Central memory CD8-positive, alpha-beta T cell (primary cell): ENCODE measurements around the gene C1QTNF2.

Experiments
- ATAC-seq: fragments of 150-1000 bp; cut with Tn5 transposase; replicated peaks from 2 replicates; pipeline ENCODE4 v1.10.0; 2022; ENCODE audit warnings: mild to moderate bottlenecking, moderate FRiP score, moderate number of reproducible peaks; ENCODE audit not compliant: poor library complexity, severe bottlenecking; ENCODE audit errors: extremely low read depth
- DNase-seq, 2 donors: peaks; one replicate each; pipeline ENCODE4 v3.0.0; 2021; ENCODE audit warnings: low spot score in 2 of 2
- H3K27ac Mint-ChIP-seq: one replicate; pipeline ENCODE4 v1.8.0; 2022; ENCODE audit warnings: low read depth, mild to moderate bottlenecking, moderate library complexity, mixed read lengths
- H3K27me3 Mint-ChIP-seq: one replicate; pipeline ENCODE4 v1.8.0; 2022; ENCODE audit warnings: mixed read lengths
- H3K36me3 Mint-ChIP-seq: one replicate; pipeline ENCODE4 v1.8.0; 2022; ENCODE audit warnings: mild to moderate bottlenecking, moderate library complexity, mixed read lengths; ENCODE audit not compliant: insufficient read depth
- H3K4me1 Mint-ChIP-seq: one replicate; pipeline ENCODE4 v1.8.0; 2022; ENCODE audit warnings: mixed read lengths
- H3K4me3 Mint-ChIP-seq: one replicate; pipeline ENCODE4 v1.8.0; 2022; ENCODE audit warnings: mild to moderate bottlenecking, moderate library complexity, mixed read lengths
- H3K9me3 Mint-ChIP-seq: one replicate; pipeline ENCODE4 v1.8.0; 2022; ENCODE audit warnings: mixed read lengths

The C1QTNF2 gene, protein sequence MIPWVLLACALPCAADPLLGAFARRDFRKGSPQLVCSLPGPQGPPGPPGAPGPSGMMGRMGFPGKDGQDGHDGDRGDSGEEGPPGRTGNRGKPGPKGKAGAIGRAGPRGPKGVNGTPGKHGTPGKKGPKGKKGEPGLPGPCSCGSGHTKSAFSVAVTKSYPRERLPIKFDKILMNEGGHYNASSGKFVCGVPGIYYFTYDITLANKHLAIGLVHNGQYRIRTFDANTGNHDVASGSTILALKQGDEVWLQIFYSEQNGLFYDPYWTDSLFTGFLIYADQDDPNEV

DNA sequence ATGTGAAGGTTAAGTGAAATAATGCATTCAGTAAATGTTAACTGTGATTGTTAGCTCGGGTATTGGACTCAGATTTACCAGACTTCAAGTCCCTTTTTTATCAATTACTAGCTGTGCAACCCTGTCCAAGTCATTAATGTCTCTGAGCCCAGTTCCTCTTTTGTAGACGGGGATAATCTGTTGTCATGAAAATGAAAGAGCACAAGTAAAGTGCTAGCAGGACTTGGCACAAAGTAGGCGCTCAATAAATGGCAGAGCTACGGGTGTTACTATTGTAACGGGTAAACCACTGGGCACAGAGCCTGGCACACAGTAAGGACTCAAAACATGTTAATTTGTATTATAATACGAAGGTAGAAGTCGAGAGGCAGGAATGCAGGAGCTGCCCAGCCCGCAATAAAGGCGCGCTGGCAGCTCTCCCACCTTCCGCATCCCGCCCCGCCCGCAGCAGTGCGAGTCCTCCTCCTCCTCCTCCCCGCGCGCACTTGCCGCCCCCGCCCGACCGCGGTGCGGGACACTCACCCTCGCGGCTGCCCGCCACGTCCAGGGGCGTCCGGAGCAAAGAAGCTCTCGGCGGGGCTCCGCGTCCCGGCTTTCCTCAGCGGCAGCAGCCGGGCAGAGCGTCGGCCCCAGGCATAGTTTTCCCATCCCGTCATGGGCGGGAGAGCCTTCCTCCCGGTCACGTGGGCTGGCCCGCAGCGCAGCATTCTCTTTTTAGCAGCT is at the start of gene C1QTNF2:
C1QTNF2 (minus strand) TSS at position 637 of the 723 bp plus-strand sequence. CDS start 15,615 bp downstream, outside the sequence.
- H3K9me3 Mint-ChIP-seq, result no peaks in the 10 kb centered on the region
- peak within 1 kb of the TSS; percentile 43 for H3K4me3 Mint-ChIP-seq
- peaks cover 10% of the 10 kb centered on the region for H3K4me1 Mint-ChIP-seq
- ATAC-seq (no peak), DNase-seq (no peak)
- H3K36me3 Mint-ChIP-seq, result no peaks in the 10 kb centered on the region
- peaks cover 87% of the 10 kb centered on the region for H3K27me3 Mint-ChIP-seq
- no peak within 1 kb of the TSS for H3K27ac Mint-ChIP-seq

DNA sequence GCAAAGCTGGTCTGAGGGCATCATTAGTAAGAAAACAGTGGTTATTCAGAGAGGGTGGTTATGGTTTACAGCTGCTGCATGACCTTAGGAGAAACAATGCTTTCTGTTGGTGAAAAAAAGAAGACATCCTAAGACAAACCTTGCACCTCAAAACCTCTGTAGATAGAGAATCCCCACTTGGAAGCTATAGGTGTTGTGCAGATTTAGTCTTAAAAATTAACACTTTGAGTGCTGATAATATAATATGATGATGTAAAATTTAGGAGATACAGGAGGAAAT is 49.8 kb upstream of the C1QTNF2 start:
- peaks cover 84% of the 10 kb centered on the region for H3K4me1 Mint-ChIP-seq
- H3K4me3 Mint-ChIP-seq, result peak overlapping the region; percentile 97
- DNase-seq (no peak), ATAC-seq (no peak)
- no peaks in the 10 kb centered on the region for H3K9me3 Mint-ChIP-seq
- H3K27ac Mint-ChIP-seq, result peak overlapping the region; percentile 99
- H3K36me3 Mint-ChIP-seq, result peaks cover 19% of the 10 kb centered on the region
- no peaks in the 10 kb centered on the region for H3K27me3 Mint-ChIP-seq

DNA sequence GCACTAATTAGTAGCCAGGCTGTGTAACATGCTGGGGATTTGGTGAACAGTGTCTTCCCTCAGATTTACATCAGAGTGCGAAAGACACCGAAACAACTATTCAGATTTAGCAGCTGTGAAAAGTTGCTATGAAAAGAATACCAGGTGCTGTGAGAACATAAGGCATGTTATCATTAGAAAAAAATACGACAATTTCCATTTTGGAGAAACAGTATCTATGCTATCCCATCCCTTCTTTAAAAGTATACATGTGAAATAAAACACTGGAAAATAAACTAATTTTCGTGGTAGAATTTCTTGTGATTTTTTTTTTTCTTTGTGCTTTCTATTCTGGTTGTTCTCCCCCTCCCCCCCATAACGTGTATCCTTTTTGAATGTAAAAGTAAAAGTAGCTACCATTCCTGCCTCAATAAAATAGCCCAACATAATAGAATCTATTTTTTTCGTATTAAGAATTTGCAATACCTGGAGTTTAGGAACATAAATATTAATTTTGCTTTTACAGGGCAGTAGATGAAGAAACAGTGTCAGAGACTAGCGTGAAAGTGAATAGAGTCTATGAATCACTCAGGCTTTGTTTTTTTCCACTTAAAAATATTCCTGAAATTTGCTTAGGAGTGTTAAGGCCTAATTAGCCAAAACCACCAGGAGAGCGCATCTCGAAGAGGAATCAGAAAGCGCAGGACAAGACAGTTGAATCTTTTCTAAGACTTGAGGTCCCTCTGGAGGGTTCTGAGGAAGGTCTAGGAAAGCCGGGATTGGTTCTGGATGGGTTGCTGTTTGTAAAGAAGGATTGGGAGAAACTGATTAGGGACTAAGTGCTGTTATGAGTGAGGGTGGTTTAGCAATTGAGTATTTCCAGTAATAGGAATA is 49.3 kb upstream of the C1QTNF2 start:
- no peak for DNase-seq
- H3K27me3 Mint-ChIP-seq, result no peaks in the 10 kb centered on the region
- H3K9me3 Mint-ChIP-seq, result no peaks in the 10 kb centered on the region
- peak overlapping the region; percentile 99 for H3K27ac Mint-ChIP-seq
- no peak for ATAC-seq
- H3K4me1 Mint-ChIP-seq, result peaks cover 82% of the 10 kb centered on the region
- H3K4me3 Mint-ChIP-seq, result peak overlapping the region; percentile 97
- H3K36me3 Mint-ChIP-seq, result peaks cover 21% of the 10 kb centered on the region

DNA sequence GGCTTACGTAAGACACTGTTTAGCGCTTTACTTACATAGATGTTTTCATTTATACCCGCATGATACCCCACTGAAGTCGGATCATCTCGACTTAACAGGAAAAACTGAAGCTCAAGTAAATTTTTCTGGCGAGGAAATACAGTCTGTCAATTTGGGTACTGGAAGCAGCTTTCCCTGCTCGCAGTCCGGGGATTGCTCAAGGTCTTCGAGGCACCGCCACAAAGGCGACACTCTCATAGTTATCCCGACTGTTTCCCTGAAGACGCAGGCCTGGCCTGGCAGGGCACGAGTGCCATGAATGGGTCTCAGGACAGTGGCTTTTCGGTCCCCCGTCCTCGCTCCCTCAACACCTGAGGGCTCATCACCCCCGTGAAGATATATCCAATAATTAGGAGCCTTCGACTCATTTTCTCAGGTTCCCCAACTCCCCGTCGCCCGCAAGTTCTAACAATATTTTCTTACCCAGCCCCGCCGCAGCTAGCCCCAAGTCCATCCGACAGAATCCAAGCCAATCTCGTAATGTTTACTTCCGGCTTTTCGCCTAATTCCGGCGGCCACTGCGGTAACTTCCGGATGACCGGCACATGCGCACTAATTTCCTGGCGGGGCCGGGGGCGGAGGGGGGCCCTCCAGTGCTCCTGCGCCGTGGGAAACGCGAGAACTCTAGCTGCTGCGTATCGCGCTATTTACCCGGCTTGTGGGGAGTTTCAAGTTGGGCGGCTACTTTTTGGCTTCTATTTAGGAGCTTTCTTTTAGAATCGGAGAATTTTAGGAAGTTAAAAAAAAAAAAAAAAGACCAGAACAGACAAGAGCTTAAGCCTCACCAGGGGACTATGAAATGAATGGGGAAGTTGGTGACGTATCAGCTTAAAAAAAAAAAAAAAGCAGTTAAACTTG is 48.4 kb upstream of the C1QTNF2 start, which contains the start of gene SLU7:
SLU7 (minus strand) TSS at position 521 of the 897 bp plus-strand sequence. CDS start 3,787 bp downstream, outside the sequence.
- peak; percentile 80 for ATAC-seq
- Mint-ChIP-seq H3K36me3 (peaks cover 27% of the 10 kb centered on the region), H3K9me3 (no peaks in the 10 kb centered on the region), H3K27me3 (no peaks in the 10 kb centered on the region), H3K4me1 (peaks cover 73% of the 10 kb centered on the region), H3K27ac (peak within 1 kb of the TSS; percentile 99), H3K4me3 (peak within 1 kb of the TSS; percentile 97)
- peak; percentile 89 to 90 for DNase-seq

DNA sequence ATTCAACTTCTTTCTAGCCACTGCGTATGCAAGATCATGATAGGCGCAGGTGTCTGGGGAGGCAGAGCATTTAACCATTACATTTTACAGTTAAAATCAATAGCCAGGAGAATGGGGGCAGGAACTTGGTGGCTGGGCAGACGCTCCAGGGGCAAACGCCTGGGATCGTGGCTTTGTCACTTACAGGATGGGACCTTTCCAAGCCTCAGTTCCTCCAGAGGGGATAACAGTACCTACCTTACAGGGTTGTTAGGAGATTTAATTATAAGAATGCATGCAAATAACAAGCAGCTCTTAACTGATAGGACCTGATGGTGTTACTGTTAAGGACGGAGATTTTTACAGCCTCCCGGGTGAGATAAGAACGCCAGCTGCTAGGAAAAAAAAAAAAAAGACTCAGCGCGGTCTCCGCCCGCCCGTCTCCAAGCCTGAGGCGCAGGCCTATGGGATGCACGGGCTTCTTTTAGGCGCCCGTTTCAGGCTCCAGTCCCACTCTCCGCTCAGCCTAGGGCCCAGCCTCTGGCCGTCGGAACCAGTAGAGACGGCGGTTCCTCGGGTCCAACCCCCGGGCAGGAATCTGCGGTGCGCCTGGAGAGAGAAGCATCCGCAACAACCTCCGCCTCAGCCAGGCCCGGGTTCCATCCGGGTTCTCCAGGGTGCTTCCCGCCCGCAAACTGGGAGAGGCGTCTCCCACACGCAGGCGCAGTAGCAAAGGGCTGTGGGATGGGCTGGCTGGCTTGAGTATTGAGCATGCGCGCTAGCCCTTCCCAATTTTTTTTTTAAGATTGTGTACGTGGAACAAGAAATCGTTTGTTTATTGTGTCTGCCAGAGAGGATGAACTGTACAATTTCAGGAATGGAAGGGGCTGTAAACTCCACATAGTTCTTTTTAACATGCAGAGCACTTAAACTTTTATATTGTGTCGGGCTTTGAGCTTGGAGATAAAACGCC is 29.3 kb upstream of the C1QTNF2 start, which contains the start of gene FAM200C:
FAM200C (minus strand) TSS at position 653 of the 952 bp plus-strand sequence. CDS start 4,564 bp downstream, outside the sequence.
- Mint-ChIP-seq H3K27me3 (no peaks in the 10 kb centered on the region), H3K4me3 (peak within 1 kb of the TSS; percentile 92)
- peak; percentile 21 to 26 for DNase-seq

DNA sequence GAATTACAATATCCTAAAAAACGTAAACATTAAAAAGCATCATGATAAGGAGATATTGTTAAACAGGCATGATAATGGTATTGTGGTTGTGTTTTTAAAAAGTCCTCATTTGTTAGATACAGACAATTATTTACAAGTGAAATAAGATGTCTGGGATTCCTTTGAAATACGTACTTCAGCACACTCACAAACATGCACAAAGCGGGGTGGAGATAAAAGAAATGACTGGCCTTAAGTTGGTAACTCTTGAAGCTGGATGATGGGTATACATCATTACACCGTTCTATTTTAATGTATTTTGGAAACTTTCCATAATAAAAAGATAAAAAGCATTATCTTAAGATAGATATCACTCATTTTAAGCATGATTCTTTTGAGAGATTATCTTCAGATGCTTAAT is 28.4 kb upstream of the C1QTNF2 start:
- no peak for DNase-seq
- Mint-ChIP-seq H3K4me3 (peak overlapping the region; percentile 92), H3K4me1 (peaks cover 23% of the 10 kb centered on the region), H3K27ac (no peak overlapping the region), H3K27me3 (no peaks in the 10 kb centered on the region), H3K9me3 (no peaks in the 10 kb centered on the region), H3K36me3 (peaks cover 23% of the 10 kb centered on the region)
- no peak for ATAC-seq

More for the DNA sequence above, 29.3 kb upstream of the C1QTNF2 start, which contains the start of gene FAM200C:
- Mint-ChIP-seq H3K36me3 (peaks cover 31% of the 10 kb centered on the region), H3K27ac (peak within 1 kb of the TSS; percentile 85), H3K4me1 (peaks cover 23% of the 10 kb centered on the region), H3K9me3 (no peaks in the 10 kb centered on the region)
- ATAC-seq, result peak; percentile 70

DNA sequence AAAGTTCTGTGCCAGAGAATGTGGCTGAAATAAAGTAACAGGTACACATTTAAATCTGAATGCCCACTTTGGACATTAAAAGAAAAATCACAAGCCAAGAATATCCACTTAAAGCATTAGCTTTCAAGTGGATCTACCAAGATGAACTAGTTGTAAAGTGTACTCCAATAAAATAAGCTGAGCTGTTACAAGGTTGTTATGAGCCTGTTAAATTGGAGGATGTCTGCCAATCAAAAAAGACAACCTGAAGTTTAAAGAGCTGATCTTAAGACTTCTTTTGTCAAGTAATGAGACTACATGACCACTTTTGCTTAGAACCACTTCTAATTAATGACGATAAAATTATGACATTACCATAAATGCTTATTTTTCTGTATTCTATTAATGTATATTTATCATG is 27.1 kb upstream of the C1QTNF2 start:
- Mint-ChIP-seq H3K36me3 (peaks cover 12% of the 10 kb centered on the region), H3K4me1 (peaks cover 23% of the 10 kb centered on the region), H3K4me3 (no peak overlapping the region), H3K27me3 (no peaks in the 10 kb centered on the region), H3K9me3 (no peaks in the 10 kb centered on the region), H3K27ac (no peak overlapping the region)
- DNase-seq, result no peak
- no peak for ATAC-seq

DNA sequence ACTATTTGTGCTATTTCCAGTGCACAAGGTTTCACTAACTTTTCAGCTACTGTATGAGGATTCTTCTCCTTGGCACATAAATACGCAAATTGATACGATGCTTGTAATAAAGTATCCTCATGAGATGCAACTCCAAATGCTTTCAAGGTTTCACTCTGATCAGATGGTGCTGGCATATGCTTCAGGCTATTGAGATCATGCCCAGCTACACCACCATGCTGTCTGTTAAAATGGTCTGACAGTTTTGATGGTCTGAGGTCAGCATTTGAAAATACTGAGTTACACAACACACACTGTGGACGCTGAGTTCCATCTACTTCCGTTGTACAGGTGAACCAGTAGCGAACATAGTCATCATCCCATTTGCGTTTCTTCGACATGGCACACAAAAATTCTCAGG is 24.7 kb upstream of the C1QTNF2 start:
- H3K4me3 Mint-ChIP-seq, result no peak overlapping the region
- H3K27me3 Mint-ChIP-seq, result no peaks in the 10 kb centered on the region
- H3K9me3 Mint-ChIP-seq, result no peaks in the 10 kb centered on the region
- H3K36me3 Mint-ChIP-seq, result peaks cover 3% of the 10 kb centered on the region
- DNase-seq, result no peak
- H3K4me1 Mint-ChIP-seq, result peaks cover 16% of the 10 kb centered on the region
- H3K27ac Mint-ChIP-seq, result no peak overlapping the region
- no peak for ATAC-seq

DNA sequence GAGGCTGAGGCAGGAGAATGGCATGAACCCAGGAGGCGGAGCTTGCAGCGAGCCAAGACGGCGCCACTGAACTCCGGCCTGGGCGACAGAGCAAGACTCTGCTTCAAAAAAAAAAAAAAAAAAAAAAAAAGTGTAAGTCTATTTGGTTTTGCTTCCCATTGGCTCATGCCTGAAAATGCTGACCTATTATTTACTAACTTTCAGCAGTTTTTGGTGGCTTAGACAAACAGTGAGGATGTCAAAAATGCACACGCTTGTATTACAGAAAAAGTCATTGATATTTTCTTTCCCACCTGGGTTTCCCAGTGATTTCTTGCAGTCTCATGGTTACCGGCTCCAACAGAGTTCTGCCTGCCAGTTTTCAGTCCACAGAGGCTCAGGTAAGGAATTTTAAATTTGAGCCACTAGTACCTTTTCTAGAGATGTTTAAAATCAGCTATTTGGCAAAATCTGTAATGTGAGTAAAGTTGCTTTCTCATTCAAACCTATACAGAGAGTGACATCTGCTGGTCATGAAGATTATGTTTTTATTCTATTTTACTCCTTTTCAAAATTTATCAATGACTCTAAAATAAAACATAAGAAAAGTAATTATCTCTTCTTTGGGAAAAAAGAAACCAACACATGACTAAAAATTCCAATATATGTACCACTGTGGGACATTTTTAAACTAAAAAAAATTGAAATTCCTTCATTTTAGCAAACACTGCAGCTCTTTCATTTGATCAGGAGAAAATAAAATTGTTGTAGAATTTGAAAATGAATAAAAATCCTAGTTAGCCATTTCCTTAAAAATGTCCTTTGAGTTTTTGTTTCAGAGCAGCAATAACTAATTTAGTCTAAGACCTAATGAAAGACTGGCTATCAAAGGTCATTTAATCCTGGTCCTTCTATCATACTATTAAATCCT is 20.6 kb upstream of the C1QTNF2 start:
- DNase-seq (no peak), ATAC-seq (no peak)
- Mint-ChIP-seq H3K36me3 (no peaks in the 10 kb centered on the region), H3K27ac (no peak overlapping the region), H3K9me3 (peaks cover 6% of the 10 kb centered on the region), H3K27me3 (no peaks in the 10 kb centered on the region), H3K4me3 (no peak overlapping the region), H3K4me1 (no peaks in the 10 kb centered on the region)

DNA sequence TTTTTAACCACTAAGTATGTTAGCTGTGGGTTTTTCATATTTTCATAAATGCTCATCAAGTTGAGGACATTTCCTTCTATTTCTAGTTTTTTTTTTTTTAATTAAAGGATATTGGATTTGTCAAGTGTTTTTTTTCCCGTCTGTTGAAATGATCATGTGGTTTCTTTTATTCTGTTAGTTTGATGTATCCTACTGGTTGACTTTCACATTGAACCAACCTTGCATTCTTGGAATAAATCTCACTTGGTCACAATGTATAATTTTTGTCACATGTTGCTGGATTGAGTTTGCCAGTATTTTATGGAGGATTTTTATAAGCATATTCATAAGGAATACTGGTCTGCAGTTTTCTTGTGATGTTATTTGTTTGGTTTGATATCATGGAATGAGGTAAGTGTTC is 17.0 kb upstream of the C1QTNF2 start:
- Mint-ChIP-seq H3K4me3 (no peak overlapping the region), H3K36me3 (no peaks in the 10 kb centered on the region), H3K27me3 (no peaks in the 10 kb centered on the region), H3K27ac (no peak overlapping the region), H3K4me1 (no peaks in the 10 kb centered on the region), H3K9me3 (peaks cover 6% of the 10 kb centered on the region)
- ATAC-seq (no peak), DNase-seq (no peak)
